Skeletal muscle satellite cell (primary cell): Measurements from ENCODE around the gene EFS.
A peak's percentile ranks its signal among the peaks of the same experiment; 100 is the strongest.

Source experiments
- H3K27me3 ChIP-seq: 2 replicates; pipeline ENCODE4 v1.7.0; 2013; ENCODE audit warnings: low read length; ENCODE audit not compliant: control insufficient read depth, insufficient read depth
- H3K36me3 ChIP-seq: 2 replicates; pipeline ENCODE4 v1.7.0; 2013; ENCODE audit warnings: mild to moderate bottlenecking, control low read depth, low read length; ENCODE audit not compliant: insufficient read depth
- H3K4me1 ChIP-seq: 2 replicates; pipeline ENCODE4 v1.7.0; 2013; ENCODE audit warnings: low read length; ENCODE audit not compliant: control insufficient read depth, insufficient read depth
- H3K4me2 ChIP-seq: 2 replicates; pipeline ENCODE4 v1.7.0; 2013; ENCODE audit warnings: mild to moderate bottlenecking, low read length
- H3K4me3 ChIP-seq: 2 replicates; pipeline ENCODE4 v1.7.0; 2013; ENCODE audit warnings: low read length
- H3K9ac ChIP-seq: 2 replicates; pipeline ENCODE4 v1.7.0; 2013; ENCODE audit warnings: mild to moderate bottlenecking, low read depth, low read length, moderate library complexity
- H3K9me3 ChIP-seq: replicated peaks from 2 replicates; pipeline ENCODE4 v1.7.0; 2013; ENCODE audit warnings: mild to moderate bottlenecking, control low read depth, low read length

EFS gene

DNA sequence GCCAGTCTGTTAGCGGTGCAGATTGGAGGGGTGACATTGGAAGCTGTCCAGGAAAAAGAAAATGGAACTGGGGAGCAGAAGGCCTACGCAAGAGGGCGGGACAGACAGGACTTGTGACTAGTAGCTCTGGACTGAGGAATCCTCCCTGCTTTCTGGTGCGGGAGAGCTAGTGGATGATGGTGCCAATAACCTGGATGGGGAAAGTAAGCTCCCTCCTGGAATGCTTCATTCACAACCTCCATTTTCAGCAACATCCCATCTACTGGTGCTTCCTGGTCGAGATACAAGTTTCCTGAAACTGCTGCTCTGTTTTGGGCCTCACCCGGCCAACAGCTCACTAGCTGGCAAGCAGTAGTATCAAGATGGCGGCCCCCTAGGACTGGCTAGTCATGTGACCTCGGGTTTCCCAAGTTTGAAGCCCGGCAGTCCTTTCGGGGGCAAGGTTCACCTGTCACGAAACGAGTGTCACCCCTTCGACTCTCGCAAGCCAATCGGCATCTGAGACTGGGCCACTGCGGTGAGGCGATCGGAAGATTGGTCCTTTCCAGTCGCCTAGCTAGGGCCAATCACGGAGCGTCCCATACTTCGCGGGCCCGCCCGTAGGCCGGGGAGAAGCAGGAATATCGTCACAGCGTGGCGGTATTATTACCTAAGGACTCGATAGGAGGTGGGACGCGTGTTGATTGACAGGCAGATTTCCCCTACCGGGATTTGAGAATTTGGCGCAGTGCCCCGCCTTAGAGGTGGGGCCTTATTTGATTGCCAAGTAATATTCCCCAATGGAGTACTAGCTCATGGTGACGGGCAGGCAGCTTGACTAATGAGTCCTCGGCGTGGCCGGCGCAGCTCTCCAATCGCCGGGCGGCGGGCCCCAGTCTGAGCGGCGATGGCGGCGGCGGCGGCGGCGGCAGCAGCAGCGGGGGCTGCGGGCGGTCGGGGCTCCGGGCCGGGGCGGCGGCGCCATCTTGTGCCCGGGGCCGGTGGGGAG lies 44.1 kb downstream of the EFS start, which contains the start of gene PABPN1:
Gene PABPN1, plus strand, starts transcription at position 874 of the 988 bp plus-strand sequence. Its CDS starts 13 bp downstream, at position 887.
- peaks cover 46% of the 10 kb centered on the region for H3K36me3 ChIP-seq
- peak within 1 kb of the TSS; percentile 88 for H3K4me2 ChIP-seq
- H3K27me3 ChIP-seq, result no peaks in the 10 kb centered on the region
- H3K4me3 ChIP-seq, result peak within 1 kb of the TSS; percentile 82
- no peaks in the 10 kb centered on the region for H3K9me3 ChIP-seq
- peaks cover 24% of the 10 kb centered on the region for H3K4me1 ChIP-seq
- peak within 1 kb of the TSS; percentile 92 for H3K9ac ChIP-seq

GRCh38 chr14:23319746-23320583 lies 45.0 kb downstream of the EFS start:
- Histone ChIP-seq H3K9ac (peak overlapping the region; percentile 70), H3K36me3 (peaks cover 44% of the 10 kb centered on the region), H3K9me3 (no peaks in the 10 kb centered on the region), H3K27me3 (no peaks in the 10 kb centered on the region), H3K4me1 (peaks cover 24% of the 10 kb centered on the region), H3K4me3 (peak overlapping the region; percentile 60), H3K4me2 (peak overlapping the region; percentile 79)

DNA sequence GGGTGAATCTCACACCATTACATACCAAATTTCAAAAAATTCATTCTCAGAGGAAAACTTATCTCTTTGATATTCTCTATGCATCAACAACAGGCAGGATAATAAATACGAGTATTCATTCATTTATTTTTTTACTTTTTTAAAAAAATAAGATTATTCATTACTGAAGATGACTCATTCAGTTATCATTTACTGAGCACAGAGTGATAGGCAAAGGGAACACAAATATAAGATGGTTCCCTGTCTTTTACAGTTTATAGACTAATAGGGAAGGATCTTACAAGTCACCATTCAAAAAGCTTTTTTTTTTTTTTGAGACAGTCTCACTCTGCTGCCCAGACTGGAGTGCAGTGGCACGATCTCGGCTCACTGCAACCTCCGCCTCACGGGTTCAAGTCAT lies 48.7 kb downstream of the EFS start:
- no peak overlapping the region for H3K9ac ChIP-seq
- no peaks in the 10 kb centered on the region for H3K9me3 ChIP-seq
- H3K4me2 ChIP-seq, result no peak overlapping the region
- H3K4me1 ChIP-seq, result peaks cover 14% of the 10 kb centered on the region
- no peaks in the 10 kb centered on the region for H3K27me3 ChIP-seq
- H3K4me3 ChIP-seq, result no peak overlapping the region
- H3K36me3 ChIP-seq, result peaks cover 39% of the 10 kb centered on the region

- no peak overlapping the region for H3K9ac ChIP-seq
- no peaks in the 10 kb centered on the region for H3K27me3 ChIP-seq
- peaks cover 51% of the 10 kb centered on the region for H3K36me3 ChIP-seq
- H3K4me1 ChIP-seq, result peaks cover 31% of the 10 kb centered on the region
- H3K4me2 ChIP-seq, result no peak overlapping the region
- no peaks in the 10 kb centered on the region for H3K9me3 ChIP-seq
- no peak overlapping the region for H3K4me3 ChIP-seq
These were observed 54.4 kb downstream of the EFS start for GRCh38 chr14:23310546-23310945.

GRCh38 chr14:23308721-23309445 lies 56.1 kb downstream of the EFS start:
- no peaks in the 10 kb centered on the region for H3K27me3 ChIP-seq
- H3K4me1 ChIP-seq, result peaks cover 31% of the 10 kb centered on the region
- H3K4me3 ChIP-seq, result peak overlapping the region; percentile 82
- peaks cover 45% of the 10 kb centered on the region for H3K36me3 ChIP-seq
- no peak overlapping the region for H3K9ac ChIP-seq
- no peaks in the 10 kb centered on the region for H3K9me3 ChIP-seq
- peak overlapping the region; percentile 87 for H3K4me2 ChIP-seq

GRCh38 chr14:23307687-23308644 lies 57.0 kb downstream of the EFS start:
- Histone ChIP-seq H3K4me2 (peak overlapping the region; percentile 87), H3K9ac (peak overlapping the region; percentile 98), H3K27me3 (no peaks in the 10 kb centered on the region), H3K4me1 (peaks cover 31% of the 10 kb centered on the region), H3K4me3 (peak overlapping the region; percentile 82), H3K9me3 (no peaks in the 10 kb centered on the region), H3K36me3 (peaks cover 41% of the 10 kb centered on the region)

- Histone ChIP-seq H3K36me3 (peaks cover 41% of the 10 kb centered on the region), H3K27me3 (no peaks in the 10 kb centered on the region), H3K9me3 (no peaks in the 10 kb centered on the region), H3K4me3 (peak overlapping the region; percentile 82), H3K4me2 (peak overlapping the region; percentile 87), H3K4me1 (peaks cover 31% of the 10 kb centered on the region), H3K9ac (peak overlapping the region; percentile 98)
These were observed 57.8 kb downstream of the EFS start for GRCh38 chr14:23307146-23307530.

GRCh38 chr14:23306412-23307145 lies 58.4 kb downstream of the EFS start, which contains the start of gene BCL2L2:
BCL2L2 (plus strand) TSS chr14:23306833; CDS start chr14:23307768, 935 bp downstream.
- peaks cover 33% of the 10 kb centered on the region for H3K4me1 ChIP-seq
- no peaks in the 10 kb centered on the region for H3K27me3 ChIP-seq
- H3K36me3 ChIP-seq, result peaks cover 37% of the 10 kb centered on the region
- H3K4me3 ChIP-seq, result peak within 1 kb of the TSS; percentile 82
- H3K9ac ChIP-seq, result peak within 1 kb of the TSS; percentile 98
- H3K9me3 ChIP-seq, result no peaks in the 10 kb centered on the region
- peak within 1 kb of the TSS; percentile 87 for H3K4me2 ChIP-seq
